ENCODE data around the gene PTPRN2. TPM values are rescaled to one million over a fixed set of nuclear protein-coding genes. Genes with fewer than 3 reads are reported as not detected.

PTPRN2 gene
- total and polyA plus RNA-seq, 2 of the 8 experiments (the other 6 are each of a cell fraction or from before 2014, with no cell fraction given): 2.6 to 4.5 TPM

DNA sequence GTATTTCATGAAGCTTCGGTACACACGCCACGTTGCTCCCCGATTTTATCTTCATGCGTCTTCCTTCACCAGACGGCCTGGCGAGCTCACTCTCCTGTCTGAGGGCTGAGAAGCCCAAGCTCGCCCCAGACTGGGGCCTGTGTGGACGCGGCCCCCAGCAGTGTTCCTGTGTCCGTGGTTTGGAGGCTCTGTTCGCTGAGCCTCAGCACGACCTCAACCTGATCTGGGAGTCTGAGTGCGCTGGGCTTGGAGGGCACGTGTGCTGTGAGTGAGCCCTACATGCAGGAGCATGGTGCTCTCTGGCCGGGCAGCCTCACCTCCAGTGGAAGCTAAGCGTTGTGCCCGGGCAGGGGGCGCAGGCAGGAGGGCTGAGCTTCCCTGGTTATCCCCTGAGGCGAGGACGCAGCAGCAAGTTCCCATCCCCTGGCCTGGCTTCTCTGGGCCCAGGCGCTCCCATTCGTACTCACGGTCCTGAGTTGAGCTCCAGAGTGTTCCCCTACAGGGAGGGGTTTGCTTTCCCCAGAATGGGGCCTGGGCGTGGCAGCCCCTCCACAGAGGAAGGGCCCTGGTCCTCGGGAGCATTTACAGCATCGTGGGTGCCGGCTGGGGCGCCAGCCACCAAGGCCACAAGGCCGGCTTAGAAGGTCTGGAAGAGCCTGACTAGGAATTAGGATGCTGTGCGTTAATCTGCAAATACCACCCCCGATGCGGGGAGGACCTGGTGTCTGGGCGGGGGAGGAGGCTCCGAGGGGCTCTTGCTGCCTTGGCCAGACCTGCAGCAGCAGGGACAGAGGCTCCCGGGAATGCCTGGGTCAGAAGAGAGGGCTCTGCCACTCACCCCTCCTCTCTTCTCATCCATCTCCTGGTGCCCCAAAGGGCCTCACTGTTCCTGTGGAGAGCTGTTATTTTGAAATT is 850.2 kb downstream of the PTPRN2 start:
- Histone ChIP-seq H3K36me3 (ENCODE audit: control insufficient read depth in 2 of 4, insufficient read depth in 4 of 4, low read length in 3 of 4) (no peaks in the 10 kb centered on the region), H3K14ac (ENCODE audit: insufficient read length) (no peak overlapping the region), H4K20me1 (replicated peaks in 1 of 2; ENCODE audit: control insufficient read depth in 1 of 2, insufficient read depth in 2 of 2, low read length in 2 of 2) (no peaks in the 10 kb centered on the region), H2BK5ac (ENCODE audit: low read depth, low read length) (0 out of 2 replicates have a peak overlapping the region, but pooled peaks have one; percentile 35), H2AK5ac (ENCODE audit: low read depth, low read length) (no peak overlapping the region), H3K79me1 (ENCODE audit: low read depth, low read length) (no peaks in the 10 kb centered on the region), H2BK12ac (ENCODE audit: low read depth, low read length) (peak overlapping the region; percentile 71; the same call in 1 of the 2 replicates), H3K27ac (ENCODE audit: low read depth, low read length) (no peak overlapping the region), H3K56ac (replicated peaks; ENCODE audit: insufficient read length, low read depth, low read length) (no peak overlapping the region), H4K5ac (ENCODE audit: insufficient read length, low read depth, low read length) (no peak overlapping the region), H4K91ac (replicated peaks; ENCODE audit: insufficient read length, low read length) (no peak overlapping the region), H3K79me2 (ENCODE audit: control insufficient read depth in 1 of 2, insufficient read depth in 2 of 2, low read length in 2 of 2) (no peaks in the 10 kb centered on the region), H4K8ac (ENCODE audit: extremely low read depth, insufficient read depth, low read length) (peak overlapping the region; percentile 35; the same call in 1 of the 2 replicates), H3K4me3 (ENCODE audit: extremely low read depth in 1 of 4, insufficient read depth in 2 of 4, low read depth in 3 of 4, low read length in 4 of 4) (no peak overlapping the region), H3K4me2 (ENCODE audit: insufficient read depth in 1 of 2, low read depth in 2 of 2, low read length in 2 of 2) (no peak overlapping the region), H3K9ac (replicated peaks in 1 of 4; ENCODE audit: extremely low read depth in 1 of 4, low read depth in 3 of 4, low read length in 3 of 4) (no peak overlapping the region), H3K18ac (ENCODE audit: extremely low read depth, low read length) (no peak overlapping the region), H3K4ac (replicated peaks; ENCODE audit: insufficient read length, low read depth, low read length) (no peak overlapping the region), H3K23me2 (ENCODE audit: low read depth, low read length) (no peaks in the 10 kb centered on the region), H2BK15ac (ENCODE audit: low read length) (no peak overlapping the region; the same call in 1 of the 2 replicates), H3K27me3 (replicated peaks in 1 of 4; ENCODE audit: control insufficient read depth in 3 of 4, extremely low read depth in 1 of 4, insufficient read depth in 3 of 4, low read length in 3 of 4) (no peaks in the 10 kb centered on the region; a peak in 3 of 7 replicates), H3K9me3 (ENCODE audit: insufficient read depth in 2 of 2, low read depth in 1 of 2, low read length in 1 of 2) (no peaks in the 10 kb centered on the region), H3K4me1 (replicated peaks in 1 of 4; ENCODE audit: control insufficient read depth in 3 of 4, insufficient read depth in 4 of 4, low read length in 3 of 4) (peaks cover 0 to 9% (median 5%) of the 10 kb centered on the region in 4 experiments; a peak in 4 of 7 replicates), H2BK120ac (replicated peaks; ENCODE audit: low read depth, low read length) (no peak overlapping the region), H2BK20ac (ENCODE audit: low read length) (no peak overlapping the region), H2AFZ (ENCODE audit: low read length) (no peak overlapping the region), H3K23ac (ENCODE audit: insufficient read length) (no peak overlapping the region)
- TF ChIP-seq, protein P1, sequence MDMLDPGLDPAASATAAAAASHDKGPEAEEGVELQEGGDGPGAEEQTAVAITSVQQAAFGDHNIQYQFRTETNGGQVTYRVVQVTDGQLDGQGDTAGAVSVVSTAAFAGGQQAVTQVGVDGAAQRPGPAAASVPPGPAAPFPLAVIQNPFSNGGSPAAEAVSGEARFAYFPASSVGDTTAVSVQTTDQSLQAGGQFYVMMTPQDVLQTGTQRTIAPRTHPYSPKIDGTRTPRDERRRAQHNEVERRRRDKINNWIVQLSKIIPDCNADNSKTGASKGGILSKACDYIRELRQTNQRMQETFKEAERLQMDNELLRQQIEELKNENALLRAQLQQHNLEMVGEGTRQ (IDR thresholded peaks at IDR 0.05; ENCODE audit: low read length): no peak
- 0 out of 2 replicates have a peak, but pooled peaks have one; percentile 2 for TF ChIP-seq E2F6 (IDR thresholded peaks at IDR 0.05)
- no peak for DNase-seq (ENCODE audit: low read depth in 1 of 2, low spot score in 2 of 2)
- WGBS, 2 experiments (ENCODE audit: extremely low coverage in 1 of 2, insufficient coverage in 1 of 2, insufficient read length in 1 of 2, insufficient replicate concordance in 2 of 2, low coverage in 1 of 2, low lambda C conversion rate in 2 of 2, missing lambda C conversion rate in 1 of 2): 86% methylated on average over 29 of the region's 36 CpGs; no CpG with 5 or more reads in 1 of the 2 experiments
- no peak for FAIRE-seq
- POLR2A ChIA-PET (ENCODE audit: partially characterized antibody): no interaction called here
- CTCF ChIA-PET (ENCODE audit: partially characterized antibody): interaction anchor here (1.0 to 1.6 kb wide), 3 partner anchors 10 to 104 kb away, joined by 3 to 8 read pairs (median 3); no protein-coding TSS in a partner anchor

All from H1 (cell line).